CD4-positive, alpha-beta T cell treated with Interleukin-17A for 4 hours (primary cell): ENCODE data around the gene ARPP21.
"Not testable (repeated sequence)": the region's sequence is repeated elsewhere in the genome, so short reads cannot be mapped to it uniquely, and the experiment has no call there.

Source experiments
- DNase-seq: peaks from one replicate; pipeline ENCODE4 v3.0.0-alpha.2; 2020; ENCODE audit warnings: mixed read lengths

The ARPP21 gene

GRCh38 chr3:35782355-35782754, 143.0 kb downstream of the ARPP21 start:
- no peak for DNase-seq

GRCh38 chr3:35784169-35784568, 144.8 kb downstream of the ARPP21 start:
- no peak for DNase-seq

- no peak for DNase-seq
These were observed 146.0 kb downstream of the ARPP21 start for GRCh38 chr3:35785234-35785888.

GRCh38 chr3:35787936-35788335, 148.6 kb downstream of the ARPP21 start:
- no peak for DNase-seq

GRCh38 chr3:35789042-35789831, 149.9 kb downstream of the ARPP21 start:
- no peak for DNase-seq

- no peak for DNase-seq
These were observed 151.4 kb downstream of the ARPP21 start for GRCh38 chr3:35790764-35791163.

GRCh38 chr3:35793667-35794066, 154.3 kb downstream of the ARPP21 start:
- no peak for DNase-seq

GRCh38 chr3:35800960-35801459, 161.7 kb downstream of the ARPP21 start:
- no peak for DNase-seq

GRCh38 chr3:35814531-35814930, 175.2 kb downstream of the ARPP21 start:
- DNase-seq: no peak

- not testable (repeated sequence) for DNase-seq
These were observed 176.5 kb downstream of the ARPP21 start for GRCh38 chr3:35815796-35816195.

GRCh38 chr3:35817216-35817615, 177.9 kb downstream of the ARPP21 start:
- DNase-seq: no peak

GRCh38 chr3:35832140-35832571, 192.8 kb downstream of the ARPP21 start:
- DNase-seq: no peak
